Measurements from ENCODE around the gene HIRA. TPM values are rescaled to one million over a fixed set of nuclear protein-coding genes. Genes with fewer than 3 reads are reported as not detected.

The HIRA gene
- total RNA-seq, 1 experiment from 2014 or later, result 23.8 TPM

- in situ Hi-C loops (cut with HindIII; ENCODE audit: low pct_unique_long_range_greater_than_20kb, low sequenced_read_pairs) (no loop called here), intact Hi-C loops (cut with micrococcal nuclease; ENCODE audit: unreplicated experiment) (no loop called here)
- POLR2A ChIA-PET, result interaction anchor here (0.6 kb wide), 1 partner anchor 37 kb away, joined by 3 read pairs; no protein-coding TSS in a partner anchor
- TF ChIP-seq REST (IDR thresholded peaks at IDR 0.05; ENCODE audit: insufficient read depth in 1 of 2, low read depth in 2 of 2, low read length in 1 of 2), result no peak
- TF ChIP-seq TCF7L2 (IDR thresholded peaks at IDR 0.05; ENCODE audit: low read depth, low read length), result no peak
- TF ChIP-seq, protein P1, sequence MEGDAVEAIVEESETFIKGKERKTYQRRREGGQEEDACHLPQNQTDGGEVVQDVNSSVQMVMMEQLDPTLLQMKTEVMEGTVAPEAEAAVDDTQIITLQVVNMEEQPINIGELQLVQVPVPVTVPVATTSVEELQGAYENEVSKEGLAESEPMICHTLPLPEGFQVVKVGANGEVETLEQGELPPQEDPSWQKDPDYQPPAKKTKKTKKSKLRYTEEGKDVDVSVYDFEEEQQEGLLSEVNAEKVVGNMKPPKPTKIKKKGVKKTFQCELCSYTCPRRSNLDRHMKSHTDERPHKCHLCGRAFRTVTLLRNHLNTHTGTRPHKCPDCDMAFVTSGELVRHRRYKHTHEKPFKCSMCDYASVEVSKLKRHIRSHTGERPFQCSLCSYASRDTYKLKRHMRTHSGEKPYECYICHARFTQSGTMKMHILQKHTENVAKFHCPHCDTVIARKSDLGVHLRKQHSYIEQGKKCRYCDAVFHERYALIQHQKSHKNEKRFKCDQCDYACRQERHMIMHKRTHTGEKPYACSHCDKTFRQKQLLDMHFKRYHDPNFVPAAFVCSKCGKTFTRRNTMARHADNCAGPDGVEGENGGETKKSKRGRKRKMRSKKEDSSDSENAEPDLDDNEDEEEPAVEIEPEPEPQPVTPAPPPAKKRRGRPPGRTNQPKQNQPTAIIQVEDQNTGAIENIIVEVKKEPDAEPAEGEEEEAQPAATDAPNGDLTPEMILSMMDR (IDR thresholded peaks at IDR 0.05), result no peak
- 0 out of 2 replicates have a peak, but pooled peaks have one; percentile 61 for TF ChIP-seq SIN3A (IDR thresholded peaks at IDR 0.05; ENCODE audit: borderline replicate concordance, insufficient read depth, low read depth, low read length)
- TF ChIP-seq POLR2AphosphoS5 (IDR thresholded peaks at IDR 0.05; ENCODE audit: low read depth, low read length), result peak; percentile 70
- peak; percentile 54 for DNase-seq (ENCODE audit: low read depth, low spot score)
- Histone ChIP-seq H3K4me1 (ENCODE audit: control insufficient read depth, insufficient read depth, low read length) (peaks cover 16% of the 10 kb centered on the region; the same call in 1 of the 2 replicates), H3K9me3 (ENCODE audit: control insufficient read depth, insufficient read depth, low read depth, low read length) (no peaks in the 10 kb centered on the region), H3K4me3 (ENCODE audit: low read depth in 2 of 2, low read length in 2 of 2) (peak within 1 kb of the TSS; percentile 74 to 81), H3K27me3 (ENCODE audit: control insufficient read depth, insufficient read depth, low read length) (no peaks in the 10 kb centered on the region), H3K36me3 (ENCODE audit: control insufficient read depth, insufficient read depth, low read length) (no peaks in the 10 kb centered on the region; the same call in none of the 2 replicates), H3K27ac (ENCODE audit: low read length) (peak within 1 kb of the TSS; percentile 84)
- peak; percentile 93 for ATAC-seq
- CTCF ChIA-PET, result no interaction called here
- BruUV-seq (replicated peaks), result no TSS peak
Measured at GRCh38 chr22:19447330-19448075, 16.0 kb upstream of the HIRA start, which contains the start of gene C22orf39. Gene C22orf39 (minus strand): TSS chr22:19447711. CDS start chr22:19447688, 23 bp downstream.

DNA sequence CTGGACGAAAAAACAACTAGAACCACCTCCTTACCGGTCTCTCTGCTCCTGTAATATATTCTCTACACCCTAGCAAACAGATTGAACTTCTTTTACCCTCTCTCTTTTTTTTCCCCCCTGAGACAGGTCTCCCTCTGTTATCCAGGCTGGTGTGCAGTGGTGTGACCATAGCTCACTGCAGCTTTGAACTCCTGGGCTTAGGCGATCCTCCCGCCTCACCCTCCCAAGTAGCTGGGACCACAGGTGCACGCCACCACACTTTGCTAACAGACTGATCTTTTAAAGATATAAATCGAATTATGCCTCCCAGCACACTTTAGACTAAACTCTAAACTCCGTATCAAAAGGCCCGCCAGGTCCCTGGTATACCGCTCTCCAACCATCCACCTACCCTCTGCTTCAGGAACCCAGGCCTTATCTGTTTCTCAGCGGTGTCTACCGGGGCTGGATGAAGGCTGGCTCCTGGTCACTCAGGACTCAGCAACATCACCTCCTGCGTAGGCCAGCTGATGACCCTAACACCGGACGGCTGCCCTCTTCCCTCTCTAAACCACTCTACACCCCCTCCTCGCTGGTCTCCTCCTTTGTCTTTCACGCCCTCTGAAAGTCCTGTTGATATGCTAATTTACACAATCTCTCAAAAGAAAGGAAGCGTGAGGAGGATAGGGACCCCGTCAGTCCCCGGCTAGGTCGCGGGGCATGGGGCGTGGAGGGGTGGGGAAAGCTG is 15.2 kb upstream of the HIRA start:
- ChIA-PET CTCF (interaction anchor here (0.6 kb wide), 1 partner anchor 40 kb away, joined by 8 read pairs; no protein-coding TSS in a partner anchor), POLR2A (no interaction called here)
- Histone ChIP-seq H3K4me3 (ENCODE audit: low read depth in 2 of 2, low read length in 2 of 2) (peak overlapping the region; percentile 74 to 81), H3K9me3 (ENCODE audit: control insufficient read depth, insufficient read depth, low read depth, low read length) (no peaks in the 10 kb centered on the region), H3K36me3 (ENCODE audit: control insufficient read depth, insufficient read depth, low read length) (no peaks in the 10 kb centered on the region; the same call in none of the 2 replicates), H3K4me1 (ENCODE audit: control insufficient read depth, insufficient read depth, low read length) (peaks cover 16% of the 10 kb centered on the region; the same call in 1 of the 2 replicates), H3K27me3 (ENCODE audit: control insufficient read depth, insufficient read depth, low read length) (no peaks in the 10 kb centered on the region), H3K27ac (ENCODE audit: low read length) (peak overlapping the region; percentile 76)
- TF ChIP-seq, protein P1 (IDR thresholded peaks at IDR 0.05), result no peak
- no peak for TF ChIP-seq POLR2AphosphoS5 (IDR thresholded peaks at IDR 0.05; ENCODE audit: low read depth, low read length)
- TF ChIP-seq TCF7L2 (IDR thresholded peaks at IDR 0.05; ENCODE audit: low read depth, low read length), result no peak
- TF ChIP-seq REST (IDR thresholded peaks at IDR 0.05; ENCODE audit: insufficient read depth in 1 of 2, low read depth in 2 of 2, low read length in 1 of 2), result no peak
- TF ChIP-seq SIN3A (IDR thresholded peaks at IDR 0.05; ENCODE audit: borderline replicate concordance, insufficient read depth, low read depth, low read length), result no peak
- DNase-seq (ENCODE audit: low read depth, low spot score), result no peak
- intact Hi-C loops (cut with micrococcal nuclease; ENCODE audit: unreplicated experiment), result no loop called here
- in situ Hi-C loops (cut with HindIII; ENCODE audit: low pct_unique_long_range_greater_than_20kb, low sequenced_read_pairs), result no loop called here
- peak; percentile 49 for ATAC-seq
- BruUV-seq (replicated peaks), result no TSS peak
